GM23338 (cell line): ENCODE data around the gene HMGXB3. TPM values are rescaled to one million over a fixed set of nuclear protein-coding genes. Genes with fewer than 3 reads are reported as not detected.

Experiments
- ATAC-seq: fragments of 200-7000 bp; cut with Tn5 transposase; 3 replicates; pipeline ENCODE4 v1.9.1; 2020
- DNase-seq: peaks from one replicate; pipeline ENCODE4 v3.0.0-alpha.2; 2015; ENCODE audit warnings: low spot score
- H2AFZ ChIP-seq: fragments of 200-600 bp; sonication (generic); 2 replicates; pipeline ENCODE4 v1.8.0; 2016; ENCODE audit warnings: antibody characterized with exemption, mild to moderate bottlenecking, moderate library complexity
- H3F3A ChIP-seq: fragments of 200-600 bp; sonication (generic); replicated peaks from 2 replicates; pipeline ENCODE4 v1.8.0; 2017; ENCODE audit warnings: antibody characterized with exemption, mixed run types, low read depth
- H3K27ac ChIP-seq: fragments of 200-600 bp; sonication (generic); 2 replicates; pipeline ENCODE4 v1.6.1; 2016; ENCODE audit warnings: low read depth
- H3K27me3 ChIP-seq: fragments of 200-600 bp; sonication (generic); 2 replicates; pipeline ENCODE4 v1.8.0; 2016; ENCODE audit warnings: mild to moderate bottlenecking, mixed run types, moderate library complexity; ENCODE audit not compliant: insufficient read depth
- H3K36me3 ChIP-seq: fragments of 200-600 bp; sonication (generic); 2 replicates; pipeline ENCODE4 v1.8.0; 2016; ENCODE audit warnings: mild to moderate bottlenecking; ENCODE audit not compliant: insufficient read depth
- H3K4me1 ChIP-seq: fragments of 200-600 bp; sonication (generic); 2 replicates; pipeline ENCODE4 v1.8.0; 2016; ENCODE audit warnings: mild to moderate bottlenecking, moderate library complexity; ENCODE audit not compliant: insufficient read depth
- H3K4me2 ChIP-seq: fragments of 200-600 bp; sonication (generic); 2 replicates; pipeline ENCODE4 v1.7.1; 2017; ENCODE audit warnings: mixed run types
- H3K4me3 ChIP-seq: fragments of 200-600 bp; sonication (generic); 2 replicates; pipeline ENCODE4 v1.6.1; 2016; ENCODE audit warnings: mixed run types
- H3K79me2 ChIP-seq: fragments of 200-600 bp; sonication (generic); replicated peaks from 2 replicates; pipeline ENCODE4 v1.8.0; 2017; ENCODE audit warnings: mild to moderate bottlenecking; ENCODE audit not compliant: insufficient read depth
- H3K9me2 ChIP-seq: fragments of 200-600 bp; sonication (generic); 2 replicates; pipeline ENCODE4 v1.8.0; 2017; ENCODE audit not compliant: insufficient read depth
- H4K20me1 ChIP-seq: fragments of 200-600 bp; sonication (generic); replicated peaks from 2 replicates; pipeline ENCODE4 v1.8.0; 2017; ENCODE audit warnings: mild to moderate bottlenecking; ENCODE audit not compliant: insufficient read depth
- H3K27ac Mint-ChIP-seq: 2 replicates; pipeline ENCODE4 v1.8.0; 2020; ENCODE audit warnings: inconsistent platforms, mild to moderate bottlenecking, moderate library complexity, mixed read lengths
- H3K27me3 Mint-ChIP-seq: 3 replicates; pipeline ENCODE4 v1.8.0; 2022; ENCODE audit warnings: low read depth, mild to moderate bottlenecking, moderate library complexity, mixed read lengths, inconsistent platforms; ENCODE audit not compliant: insufficient read depth, poor library complexity
- H3K36me3 Mint-ChIP-seq: 3 replicates; pipeline ENCODE4 v1.8.0; 2021; ENCODE audit warnings: low read depth, mild to moderate bottlenecking, inconsistent platforms, moderate library complexity, mixed read lengths
- H3K4me1 Mint-ChIP-seq: 3 replicates; pipeline ENCODE4 v1.8.0; 2020; ENCODE audit warnings: mild to moderate bottlenecking, inconsistent platforms, mixed read lengths
- H3K4me3 Mint-ChIP-seq: 3 replicates; pipeline ENCODE4 v1.8.0; 2021; ENCODE audit warnings: moderate library complexity, mild to moderate bottlenecking, inconsistent platforms, mixed read lengths
- H3K9me3 Mint-ChIP-seq: 3 replicates; pipeline ENCODE4 v1.8.0; 2020; ENCODE audit warnings: moderate library complexity, mild to moderate bottlenecking, inconsistent platforms, mixed read lengths
- CREB1 ChIP-seq: fragments of 250-450 bp; sonication (Bioruptor Pico); IDR thresholded peaks from 2 replicates; pipeline ENCODE4 v1.5.0; 2020; ENCODE audit warnings: low read depth, mild to moderate bottlenecking, moderate library complexity
- EZH2 ChIP-seq: fragments of 200-600 bp; sonication (generic); IDR thresholded peaks from one replicate; pipeline ENCODE4 v1.8.0; 2017; ENCODE audit warnings: antibody characterized with exemption, mild to moderate bottlenecking, low read depth; ENCODE audit not compliant: unreplicated experiment
- EZH2phosphoT487 ChIP-seq: fragments of 200-600 bp; sonication (generic); IDR thresholded peaks from one replicate; pipeline ENCODE4 v1.8.1; 2018; ENCODE audit warnings: antibody characterized with exemption; ENCODE audit not compliant: unreplicated experiment
- JUNB ChIP-seq: IDR thresholded peaks from one replicate; pipeline ENCODE4 v1.6.1; 2016; ENCODE audit warnings: antibody characterized with exemption; ENCODE audit not compliant: unreplicated experiment
- NANOG ChIP-seq: IDR thresholded peaks from 2 replicates; pipeline ENCODE4 v1.6.1; 2016; ENCODE audit warnings: antibody characterized with exemption, borderline replicate concordance
- POLR2AphosphoS5 ChIP-seq: IDR thresholded peaks from 2 replicates; pipeline ENCODE4 v1.6.1; 2016; ENCODE audit warnings: antibody characterized with exemption, low read depth
- STAT1 ChIP-seq: IDR thresholded peaks from one replicate; pipeline ENCODE4 v1.6.1; 2016; ENCODE audit warnings: antibody characterized with exemption; ENCODE audit not compliant: unreplicated experiment
- ZNF114 ChIP-seq: fragments of 250-450 bp; sonication (Bioruptor Pico); IDR thresholded peaks from 2 replicates; pipeline ENCODE4 v1.5.0; 2020; ENCODE audit warnings: mild to moderate bottlenecking, moderate library complexity
- ZNF331 ChIP-seq: fragments of 250-450 bp; sonication (Bioruptor Pico); IDR thresholded peaks from 2 replicates; pipeline ENCODE4 v1.5.0; 2020; ENCODE audit warnings: low read depth, mild to moderate bottlenecking, moderate library complexity
- polyA plus RNA-seq: library from polyadenylated mRNA; unstranded; fragments of >200 nt; fragmentation: Nextera tagmentation; extraction: Ambion mirVana; gene quantifications from 2 replicates; pipeline ENCODE4 v1.2.1, GENCODE V29; 2016
- total RNA-seq: library from RNA; depleted of rRNA; stranded (reverse); fragments of >200 nt; shearing (Covaris generic); gene quantifications from 2 replicates; pipeline ENCODE4 v1.2.3, GENCODE V29; 2014
- TF ChIP-seq, protein P1 (sequence below): IDR thresholded peaks from one replicate; pipeline ENCODE4 v1.6.1; 2018; ENCODE audit warnings: antibody characterized with exemption; ENCODE audit not compliant: unreplicated experiment
- TF ChIP-seq, protein P2 (sequence below), 2 experiments: fragments of 200-600 bp in 1 of 2; sonication (generic) in 1 of 2; conservative IDR thresholded peaks; 2 replicates each; pipeline versions ENCODE4 v1.5.1 to v1.6.1; 2016 to 2017; ENCODE audit warnings: antibody characterized with exemption in 2 of 2, low read depth in 2 of 2, mild to moderate bottlenecking in 2 of 2, moderate library complexity in 1 of 2
- TF ChIP-seq, protein P3 (sequence below): fragments of 250-450 bp; sonication (Bioruptor Pico); IDR thresholded peaks from 2 replicates; pipeline ENCODE4 v1.5.0; 2020; ENCODE audit warnings: mild to moderate bottlenecking, moderate library complexity
- TF ChIP-seq, protein P4 (sequence below): IDR thresholded peaks from 2 replicates; pipeline ENCODE4 v1.6.1; 2016; ENCODE audit warnings: antibody characterized with exemption

HMGXB3 gene
- total and polyA plus RNA-seq, 2 experiments from 2014 or later = 9.4 to 37.9 TPM

DNA sequence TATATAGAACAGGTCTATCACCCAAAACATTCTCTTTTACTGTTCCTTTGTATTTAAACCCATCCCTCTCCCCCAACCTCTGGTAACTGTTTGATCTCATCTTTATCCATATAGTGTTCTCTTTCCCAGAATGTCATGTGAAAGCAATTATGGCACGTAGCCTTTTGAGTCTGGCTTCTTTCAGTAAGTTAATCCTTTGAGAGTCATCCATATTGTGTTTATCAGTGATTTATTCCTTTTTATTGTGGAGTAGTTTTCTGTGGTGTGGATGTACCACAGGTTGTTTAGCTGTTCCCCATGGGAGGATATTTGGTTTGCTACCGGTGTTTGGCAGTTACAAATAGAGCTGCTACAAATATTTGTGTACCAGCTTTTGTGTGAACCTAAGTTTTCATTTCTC lies 38.0 kb downstream of the HMGXB3 start:
- H4K20me1 ChIP-seq = no peaks in the 10 kb centered on the region; the same call in none of the 2 replicates
- H3K9me2 ChIP-seq = no peaks in the 10 kb centered on the region
- no peaks in the 10 kb centered on the region for H3F3A ChIP-seq
- peaks cover 45% of the 10 kb centered on the region for H3K36me3 ChIP-seq
- no peak overlapping the region for H3K4me3 ChIP-seq
- no peak overlapping the region for H3K27ac Mint-ChIP-seq
- H3K79me2 ChIP-seq = no peaks in the 10 kb centered on the region
- peaks cover 54% of the 10 kb centered on the region for H3K36me3 Mint-ChIP-seq
- no peaks in the 10 kb centered on the region for H3K9me3 Mint-ChIP-seq
- DNase-seq = no peak
- H3K4me1 Mint-ChIP-seq = no peaks in the 10 kb centered on the region
- no peaks in the 10 kb centered on the region for H3K4me1 ChIP-seq
- H3K4me3 Mint-ChIP-seq = no peak overlapping the region
- no peak overlapping the region for H2AFZ ChIP-seq
- no peak overlapping the region for H3K27ac ChIP-seq
- H3K27me3 ChIP-seq = no peaks in the 10 kb centered on the region
- no peak overlapping the region for H3K4me2 ChIP-seq
- no peaks in the 10 kb centered on the region for H3K27me3 Mint-ChIP-seq
- TF ChIP-seq STAT1 = no peak
- no peak for TF ChIP-seq ZNF114 (CRISPR knock-in tag)
- TF ChIP-seq NANOG = no peak
- TF ChIP-seq, protein P1, sequence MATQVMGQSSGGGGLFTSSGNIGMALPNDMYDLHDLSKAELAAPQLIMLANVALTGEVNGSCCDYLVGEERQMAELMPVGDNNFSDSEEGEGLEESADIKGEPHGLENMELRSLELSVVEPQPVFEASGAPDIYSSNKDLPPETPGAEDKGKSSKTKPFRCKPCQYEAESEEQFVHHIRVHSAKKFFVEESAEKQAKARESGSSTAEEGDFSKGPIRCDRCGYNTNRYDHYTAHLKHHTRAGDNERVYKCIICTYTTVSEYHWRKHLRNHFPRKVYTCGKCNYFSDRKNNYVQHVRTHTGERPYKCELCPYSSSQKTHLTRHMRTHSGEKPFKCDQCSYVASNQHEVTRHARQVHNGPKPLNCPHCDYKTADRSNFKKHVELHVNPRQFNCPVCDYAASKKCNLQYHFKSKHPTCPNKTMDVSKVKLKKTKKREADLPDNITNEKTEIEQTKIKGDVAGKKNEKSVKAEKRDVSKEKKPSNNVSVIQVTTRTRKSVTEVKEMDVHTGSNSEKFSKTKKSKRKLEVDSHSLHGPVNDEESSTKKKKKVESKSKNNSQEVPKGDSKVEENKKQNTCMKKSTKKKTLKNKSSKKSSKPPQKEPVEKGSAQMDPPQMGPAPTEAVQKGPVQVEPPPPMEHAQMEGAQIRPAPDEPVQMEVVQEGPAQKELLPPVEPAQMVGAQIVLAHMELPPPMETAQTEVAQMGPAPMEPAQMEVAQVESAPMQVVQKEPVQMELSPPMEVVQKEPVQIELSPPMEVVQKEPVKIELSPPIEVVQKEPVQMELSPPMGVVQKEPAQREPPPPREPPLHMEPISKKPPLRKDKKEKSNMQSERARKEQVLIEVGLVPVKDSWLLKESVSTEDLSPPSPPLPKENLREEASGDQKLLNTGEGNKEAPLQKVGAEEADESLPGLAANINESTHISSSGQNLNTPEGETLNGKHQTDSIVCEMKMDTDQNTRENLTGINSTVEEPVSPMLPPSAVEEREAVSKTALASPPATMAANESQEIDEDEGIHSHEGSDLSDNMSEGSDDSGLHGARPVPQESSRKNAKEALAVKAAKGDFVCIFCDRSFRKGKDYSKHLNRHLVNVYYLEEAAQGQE = no peak
- TF ChIP-seq, protein P2, sequence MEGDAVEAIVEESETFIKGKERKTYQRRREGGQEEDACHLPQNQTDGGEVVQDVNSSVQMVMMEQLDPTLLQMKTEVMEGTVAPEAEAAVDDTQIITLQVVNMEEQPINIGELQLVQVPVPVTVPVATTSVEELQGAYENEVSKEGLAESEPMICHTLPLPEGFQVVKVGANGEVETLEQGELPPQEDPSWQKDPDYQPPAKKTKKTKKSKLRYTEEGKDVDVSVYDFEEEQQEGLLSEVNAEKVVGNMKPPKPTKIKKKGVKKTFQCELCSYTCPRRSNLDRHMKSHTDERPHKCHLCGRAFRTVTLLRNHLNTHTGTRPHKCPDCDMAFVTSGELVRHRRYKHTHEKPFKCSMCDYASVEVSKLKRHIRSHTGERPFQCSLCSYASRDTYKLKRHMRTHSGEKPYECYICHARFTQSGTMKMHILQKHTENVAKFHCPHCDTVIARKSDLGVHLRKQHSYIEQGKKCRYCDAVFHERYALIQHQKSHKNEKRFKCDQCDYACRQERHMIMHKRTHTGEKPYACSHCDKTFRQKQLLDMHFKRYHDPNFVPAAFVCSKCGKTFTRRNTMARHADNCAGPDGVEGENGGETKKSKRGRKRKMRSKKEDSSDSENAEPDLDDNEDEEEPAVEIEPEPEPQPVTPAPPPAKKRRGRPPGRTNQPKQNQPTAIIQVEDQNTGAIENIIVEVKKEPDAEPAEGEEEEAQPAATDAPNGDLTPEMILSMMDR (conservative IDR thresholded peaks at IDR 0.05; ENCODE audit: low read depth in 2 of 2) = no peak
- TF ChIP-seq, protein P3, sequence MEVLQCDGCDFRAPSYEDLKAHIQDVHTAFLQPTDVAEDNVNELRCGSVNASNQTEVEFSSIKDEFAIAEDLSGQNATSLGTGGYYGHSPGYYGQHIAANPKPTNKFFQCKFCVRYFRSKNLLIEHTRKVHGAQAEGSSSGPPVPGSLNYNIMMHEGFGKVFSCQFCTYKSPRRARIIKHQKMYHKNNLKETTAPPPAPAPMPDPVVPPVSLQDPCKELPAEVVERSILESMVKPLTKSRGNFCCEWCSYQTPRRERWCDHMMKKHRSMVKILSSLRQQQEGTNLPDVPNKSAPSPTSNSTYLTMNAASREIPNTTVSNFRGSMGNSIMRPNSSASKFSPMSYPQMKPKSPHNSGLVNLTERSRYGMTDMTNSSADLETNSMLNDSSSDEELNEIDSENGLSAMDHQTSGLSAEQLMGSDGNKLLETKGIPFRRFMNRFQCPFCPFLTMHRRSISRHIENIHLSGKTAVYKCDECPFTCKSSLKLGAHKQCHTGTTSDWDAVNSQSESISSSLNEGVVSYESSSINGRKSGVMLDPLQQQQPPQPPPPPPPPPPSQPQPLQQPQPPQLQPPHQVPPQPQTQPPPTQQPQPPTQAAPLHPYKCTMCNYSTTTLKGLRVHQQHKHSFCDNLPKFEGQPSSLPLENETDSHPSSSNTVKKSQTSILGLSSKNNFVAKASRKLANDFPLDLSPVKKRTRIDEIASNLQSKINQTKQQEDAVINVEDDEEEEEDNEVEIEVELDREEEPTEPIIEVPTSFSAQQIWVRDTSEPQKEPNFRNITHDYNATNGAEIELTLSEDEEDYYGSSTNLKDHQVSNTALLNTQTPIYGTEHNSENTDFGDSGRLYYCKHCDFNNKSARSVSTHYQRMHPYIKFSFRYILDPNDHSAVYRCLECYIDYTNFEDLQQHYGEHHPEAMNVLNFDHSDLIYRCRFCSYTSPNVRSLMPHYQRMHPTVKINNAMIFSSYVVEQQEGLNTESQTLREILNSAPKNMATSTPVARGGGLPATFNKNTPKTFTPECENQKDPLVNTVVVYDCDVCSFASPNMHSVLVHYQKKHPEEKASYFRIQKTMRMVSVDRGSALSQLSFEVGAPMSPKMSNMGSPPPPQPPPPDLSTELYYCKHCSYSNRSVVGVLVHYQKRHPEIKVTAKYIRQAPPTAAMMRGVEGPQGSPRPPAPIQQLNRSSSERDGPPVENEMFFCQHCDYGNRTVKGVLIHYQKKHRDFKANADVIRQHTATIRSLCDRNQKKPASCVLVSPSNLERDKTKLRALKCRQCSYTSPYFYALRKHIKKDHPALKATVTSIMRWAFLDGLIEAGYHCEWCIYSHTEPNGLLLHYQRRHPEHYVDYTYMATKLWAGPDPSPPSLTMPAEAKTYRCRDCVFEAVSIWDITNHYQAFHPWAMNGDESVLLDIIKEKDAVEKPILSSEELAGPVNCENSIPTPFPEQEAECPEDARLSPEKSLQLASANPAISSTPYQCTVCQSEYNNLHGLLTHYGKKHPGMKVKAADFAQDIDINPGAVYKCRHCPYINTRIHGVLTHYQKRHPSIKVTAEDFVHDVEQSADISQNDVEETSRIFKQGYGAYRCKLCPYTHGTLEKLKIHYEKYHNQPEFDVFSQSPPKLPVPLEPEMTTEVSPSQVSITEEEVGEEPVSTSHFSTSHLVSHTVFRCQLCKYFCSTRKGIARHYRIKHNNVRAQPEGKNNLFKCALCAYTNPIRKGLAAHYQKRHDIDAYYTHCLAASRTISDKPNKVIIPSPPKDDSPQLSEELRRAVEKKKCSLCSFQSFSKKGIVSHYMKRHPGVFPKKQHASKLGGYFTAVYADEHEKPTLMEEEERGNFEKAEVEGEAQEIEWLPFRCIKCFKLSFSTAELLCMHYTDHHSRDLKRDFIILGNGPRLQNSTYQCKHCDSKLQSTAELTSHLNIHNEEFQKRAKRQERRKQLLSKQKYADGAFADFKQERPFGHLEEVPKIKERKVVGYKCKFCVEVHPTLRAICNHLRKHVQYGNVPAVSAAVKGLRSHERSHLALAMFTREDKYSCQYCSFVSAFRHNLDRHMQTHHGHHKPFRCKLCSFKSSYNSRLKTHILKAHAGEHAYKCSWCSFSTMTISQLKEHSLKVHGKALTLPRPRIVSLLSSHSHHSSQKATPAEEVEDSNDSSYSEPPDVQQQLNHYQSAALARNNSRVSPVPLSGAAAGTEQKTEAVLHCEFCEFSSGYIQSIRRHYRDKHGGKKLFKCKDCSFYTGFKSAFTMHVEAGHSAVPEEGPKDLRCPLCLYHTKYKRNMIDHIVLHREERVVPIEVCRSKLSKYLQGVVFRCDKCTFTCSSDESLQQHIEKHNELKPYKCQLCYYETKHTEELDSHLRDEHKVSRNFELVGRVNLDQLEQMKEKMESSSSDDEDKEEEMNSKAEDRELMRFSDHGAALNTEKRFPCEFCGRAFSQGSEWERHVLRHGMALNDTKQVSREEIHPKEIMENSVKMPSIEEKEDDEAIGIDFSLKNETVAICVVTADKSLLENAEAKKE (CRISPR knock-in tag) = no peak
- TF ChIP-seq ZNF331 (CRISPR knock-in tag) = no peak
- TF ChIP-seq EZH2phosphoT487 = no peak
- no peak for TF ChIP-seq JUNB
- TF ChIP-seq CREB1 (CRISPR knock-in tag) = no peak
- TF ChIP-seq POLR2AphosphoS5 = no peak
- TF ChIP-seq EZH2 = no peak
- TF ChIP-seq, protein P4, sequence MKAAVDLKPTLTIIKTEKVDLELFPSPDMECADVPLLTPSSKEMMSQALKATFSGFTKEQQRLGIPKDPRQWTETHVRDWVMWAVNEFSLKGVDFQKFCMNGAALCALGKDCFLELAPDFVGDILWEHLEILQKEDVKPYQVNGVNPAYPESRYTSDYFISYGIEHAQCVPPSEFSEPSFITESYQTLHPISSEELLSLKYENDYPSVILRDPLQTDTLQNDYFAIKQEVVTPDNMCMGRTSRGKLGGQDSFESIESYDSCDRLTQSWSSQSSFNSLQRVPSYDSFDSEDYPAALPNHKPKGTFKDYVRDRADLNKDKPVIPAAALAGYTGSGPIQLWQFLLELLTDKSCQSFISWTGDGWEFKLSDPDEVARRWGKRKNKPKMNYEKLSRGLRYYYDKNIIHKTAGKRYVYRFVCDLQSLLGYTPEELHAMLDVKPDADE = no peak
- no peak for ATAC-seq
